Activated CD8-positive, alpha-beta memory T cell treated with anti-CD3 and anti-CD28 coated beads for 4 hours (primary cell): ENCODE data around the gene SEBOX.

Experiments used
- DNase-seq, 2 donors: peaks; one replicate each; pipeline ENCODE4 v3.0.0-alpha.2; 2020; ENCODE audit warnings: low read depth in 2 of 2

Gene SEBOX

DNA sequence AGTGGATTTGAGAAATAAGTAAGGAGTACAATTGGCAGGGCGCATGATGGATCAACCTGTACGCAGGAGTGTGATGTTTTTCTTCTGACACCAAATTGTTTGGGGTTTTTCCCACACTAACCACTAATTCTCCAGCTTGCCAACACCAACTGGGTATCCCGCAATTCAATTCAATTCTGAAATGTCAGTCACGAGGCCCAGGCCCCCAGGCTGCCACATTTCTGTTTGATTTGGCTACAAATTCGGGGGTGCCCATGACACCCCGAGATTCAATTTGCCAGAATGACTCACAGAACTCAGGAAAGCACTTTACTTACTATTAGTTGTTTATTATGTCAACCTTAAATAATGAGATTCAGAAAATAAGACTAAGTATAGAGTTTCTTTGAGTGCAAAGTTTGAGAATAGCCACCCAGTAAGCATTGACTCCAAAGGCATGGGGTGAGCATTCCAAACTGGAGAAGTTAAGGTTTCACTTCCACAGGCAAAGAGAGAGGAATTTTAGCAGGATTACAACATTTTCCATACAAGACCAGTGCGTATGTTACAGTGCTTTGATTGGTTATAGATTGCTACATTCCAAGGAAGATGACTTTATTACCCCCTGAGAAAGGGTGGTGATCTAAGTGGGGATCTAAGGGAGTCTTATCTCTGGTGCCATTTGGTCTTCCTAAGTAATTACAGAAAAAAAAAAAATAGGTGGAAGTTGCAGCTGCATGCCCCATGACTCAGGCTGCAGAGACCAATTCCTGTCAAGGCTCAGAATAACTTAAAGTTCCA is 29.5 kb upstream of the SEBOX start:
- DNase-seq: no peak

DNA sequence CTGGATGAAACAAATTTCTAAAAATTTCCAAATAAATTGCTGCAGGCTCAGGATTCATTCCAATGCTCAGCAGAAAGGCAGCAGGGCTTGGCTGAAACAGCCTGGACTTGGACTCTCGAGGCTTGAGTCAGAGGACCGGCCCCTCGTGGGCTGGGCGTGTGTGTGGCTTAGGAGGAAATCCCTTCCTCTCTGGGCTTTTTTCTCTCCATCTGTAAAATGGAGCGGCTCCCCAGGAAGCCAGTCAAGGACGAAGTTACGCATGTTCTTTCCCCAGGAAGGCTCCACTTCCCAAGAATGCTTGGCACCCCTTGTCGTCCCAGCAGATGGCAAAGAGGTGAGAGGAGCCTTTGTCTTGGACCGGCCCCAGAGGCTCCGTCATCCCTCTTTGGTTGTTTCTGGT is 27.5 kb upstream of the SEBOX start:
- no peak for DNase-seq

DNA sequence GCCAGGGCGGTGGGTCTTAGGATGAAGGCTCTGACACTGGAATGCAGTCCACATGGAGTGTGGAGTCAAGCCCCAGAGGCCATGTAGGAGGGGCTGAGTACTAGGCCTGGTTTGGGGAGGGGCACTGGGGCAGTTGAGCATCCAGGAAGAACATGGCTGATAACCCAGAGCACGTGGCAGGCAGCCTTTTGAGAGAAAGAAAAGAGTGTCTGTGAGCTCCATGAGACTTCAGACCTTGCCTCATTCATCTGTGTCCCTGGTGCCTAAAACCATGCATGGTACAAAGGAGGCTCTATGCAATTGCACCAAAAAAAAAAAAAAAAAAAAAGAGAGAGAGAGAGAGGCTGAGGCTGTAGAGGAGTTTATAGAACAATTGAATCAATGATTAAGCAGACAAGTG is 26.4 kb upstream of the SEBOX start:
- no peak for DNase-seq

DNA sequence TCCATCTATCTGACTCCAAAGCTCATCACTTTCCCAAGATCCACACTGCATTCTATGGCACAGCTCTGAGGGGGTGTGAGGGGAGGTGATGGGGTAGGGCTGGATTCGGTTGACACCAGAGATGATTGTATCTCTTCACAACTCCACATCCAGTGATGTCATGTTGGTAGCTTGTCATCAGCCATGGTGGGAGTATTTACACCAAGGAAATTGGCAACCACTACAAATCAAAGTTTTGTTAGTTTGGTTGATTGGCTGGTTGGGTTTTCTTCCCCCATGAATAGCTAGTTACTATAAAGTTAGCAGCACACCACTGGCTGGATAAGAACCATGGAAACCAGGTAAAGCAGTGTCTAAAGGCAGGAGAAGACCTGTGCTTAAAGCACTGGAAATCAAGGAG is 26.0 kb upstream of the SEBOX start:
- no peak for DNase-seq

DNA sequence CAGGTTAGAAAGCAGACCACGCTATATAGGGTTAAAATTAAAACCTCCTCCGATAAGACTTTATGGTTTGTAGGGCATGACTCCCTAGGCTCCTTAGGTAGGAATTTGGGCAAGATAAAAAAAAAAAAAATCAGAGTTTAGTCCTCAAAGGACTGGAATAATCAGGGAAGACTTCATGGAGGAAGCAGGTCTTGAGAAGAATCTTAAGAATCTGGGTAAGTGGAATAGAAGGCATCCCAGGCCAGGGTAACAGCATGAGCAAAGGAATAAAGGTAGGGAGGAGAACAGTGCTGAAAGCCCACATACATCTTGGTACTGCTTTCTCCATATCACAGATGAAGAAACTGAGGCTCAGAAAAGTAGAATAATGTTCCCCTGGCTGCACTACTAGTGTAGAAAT is 25.6 kb upstream of the SEBOX start:
- DNase-seq: no peak

DNA sequence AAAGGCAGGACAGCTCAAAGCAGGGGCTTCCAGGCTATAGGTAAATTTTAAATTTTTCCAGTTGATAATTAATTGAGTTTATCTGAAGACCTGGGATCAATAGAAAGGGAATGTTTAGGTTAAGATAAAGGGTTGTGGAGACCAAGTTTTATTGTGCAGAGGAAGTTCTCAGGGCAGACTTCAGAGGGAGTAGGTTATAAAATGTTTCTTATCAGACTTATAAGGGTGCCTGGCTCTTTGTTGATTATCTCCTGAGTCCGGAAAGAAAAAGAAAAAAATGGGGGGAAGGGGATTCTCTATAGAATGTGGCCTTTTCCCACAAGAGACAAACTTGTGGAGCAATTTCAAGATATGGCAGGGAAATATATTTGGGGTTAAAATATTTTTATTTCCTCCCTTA is 25.1 kb upstream of the SEBOX start:
- DNase-seq: no peak

DNA sequence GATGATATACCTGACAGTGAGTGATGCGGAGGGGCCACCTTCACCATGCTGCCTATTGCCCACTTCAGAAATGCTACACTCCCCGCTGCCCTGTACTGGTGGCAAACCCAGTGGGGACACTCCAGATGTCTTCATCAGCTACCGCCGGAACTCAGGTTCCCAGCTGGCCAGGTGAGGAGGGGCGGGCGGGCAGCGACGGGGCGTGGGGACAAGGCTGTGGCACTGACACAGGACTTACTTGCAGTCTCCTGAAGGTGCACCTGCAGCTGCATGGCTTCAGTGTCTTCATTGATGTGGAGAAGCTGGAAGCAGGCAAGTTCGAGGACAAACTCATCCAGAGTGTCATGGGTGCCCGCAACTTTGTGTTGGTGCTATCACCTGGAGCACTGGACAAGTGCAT is 23.1 kb upstream of the SEBOX start:
- no peak for DNase-seq

DNA sequence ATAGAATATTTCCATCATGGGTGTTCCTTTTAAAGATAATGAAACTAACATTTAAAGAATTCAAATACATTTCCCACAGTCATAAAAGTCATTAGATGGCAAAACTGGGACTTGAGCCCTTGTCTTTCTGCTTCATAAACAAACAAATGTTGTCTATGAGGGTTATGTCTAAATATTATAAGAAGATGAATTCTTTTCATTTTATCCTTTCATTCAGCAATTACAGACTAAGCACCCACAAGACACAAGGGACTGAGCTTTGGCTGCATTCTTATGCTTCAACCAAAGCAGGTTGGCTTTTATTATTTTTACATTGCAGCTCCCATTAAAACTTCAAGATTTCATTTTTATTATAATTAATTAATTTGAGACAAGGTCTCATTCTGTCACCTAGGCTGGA is 21.4 kb upstream of the SEBOX start:
- no peak for DNase-seq

DNA sequence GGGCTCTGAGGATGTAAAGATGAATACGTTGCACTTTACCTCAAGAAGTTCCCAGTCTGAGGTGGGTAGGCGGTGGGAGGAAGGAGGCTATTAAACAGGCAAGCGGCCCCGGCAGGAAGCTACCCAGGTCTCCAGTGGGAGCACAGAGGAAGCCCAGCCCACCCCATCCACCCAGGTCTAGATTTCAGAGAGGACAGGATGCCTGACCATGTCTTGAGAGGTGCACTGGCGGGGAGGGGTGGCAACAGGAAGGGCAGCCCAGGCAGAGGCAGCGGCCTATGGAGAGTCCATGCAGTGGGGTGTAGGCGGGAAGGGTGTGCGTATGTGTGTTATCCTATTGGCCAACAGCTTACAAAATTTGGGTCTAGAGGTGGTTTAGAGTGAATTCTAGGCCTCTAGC is 20.4 kb upstream of the SEBOX start:
- DNase-seq: no peak

DNA sequence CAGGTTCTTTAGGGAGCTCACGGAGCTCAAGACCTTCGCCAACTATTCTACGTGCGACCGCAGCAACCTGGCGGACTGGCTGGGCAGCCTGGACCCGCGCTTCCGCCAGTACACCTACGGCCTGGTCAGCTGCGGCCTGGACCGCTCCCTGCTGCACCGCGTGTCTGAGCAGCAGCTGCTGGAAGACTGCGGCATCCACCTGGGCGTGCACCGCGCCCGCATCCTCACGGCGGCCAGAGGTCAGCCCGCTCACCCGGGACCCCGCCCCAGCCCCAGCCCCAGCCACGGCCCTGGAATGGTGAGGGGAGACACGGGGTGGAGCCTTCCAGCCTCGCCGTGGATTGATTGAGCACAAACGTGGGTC is 20.0 kb upstream of the SEBOX start:
- no peak for DNase-seq

DNA sequence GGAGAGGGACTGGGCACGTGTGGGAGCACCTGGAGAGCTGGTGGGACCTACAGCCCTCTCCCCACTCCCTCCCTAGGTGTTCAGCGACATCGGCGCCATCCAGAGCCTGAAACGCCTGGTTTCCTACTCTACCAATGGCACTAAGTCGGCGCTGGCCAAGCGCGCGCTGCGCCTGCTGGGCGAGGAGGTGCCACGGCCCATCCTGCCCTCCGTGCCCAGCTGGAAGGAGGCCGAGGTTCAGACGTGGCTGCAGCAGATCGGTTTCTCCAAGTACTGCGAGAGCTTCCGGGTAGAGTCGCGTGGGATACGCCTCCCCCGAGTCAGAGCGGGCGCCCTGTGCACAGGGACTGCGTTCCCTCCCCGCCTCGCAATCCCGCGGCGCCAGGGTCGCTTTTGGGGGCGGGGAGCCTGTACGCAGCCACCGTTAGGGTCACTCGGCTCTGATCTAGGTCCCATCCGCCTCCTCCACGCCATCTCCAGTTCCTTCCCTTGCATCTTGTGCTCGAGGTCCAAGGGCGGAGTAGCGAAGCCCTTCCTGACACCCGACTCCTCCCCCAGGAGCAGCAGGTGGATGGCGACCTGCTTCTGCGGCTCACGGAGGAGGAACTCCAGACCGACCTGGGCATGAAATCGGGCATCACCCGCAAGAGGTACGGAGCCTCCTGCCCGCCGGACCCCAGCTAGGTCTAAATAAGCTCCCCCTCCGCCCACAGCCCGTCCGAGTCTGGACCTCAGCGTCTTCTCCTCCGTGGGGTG is 19.5 kb upstream of the SEBOX start:
- DNase-seq: peak; percentile 24 to 43

DNA sequence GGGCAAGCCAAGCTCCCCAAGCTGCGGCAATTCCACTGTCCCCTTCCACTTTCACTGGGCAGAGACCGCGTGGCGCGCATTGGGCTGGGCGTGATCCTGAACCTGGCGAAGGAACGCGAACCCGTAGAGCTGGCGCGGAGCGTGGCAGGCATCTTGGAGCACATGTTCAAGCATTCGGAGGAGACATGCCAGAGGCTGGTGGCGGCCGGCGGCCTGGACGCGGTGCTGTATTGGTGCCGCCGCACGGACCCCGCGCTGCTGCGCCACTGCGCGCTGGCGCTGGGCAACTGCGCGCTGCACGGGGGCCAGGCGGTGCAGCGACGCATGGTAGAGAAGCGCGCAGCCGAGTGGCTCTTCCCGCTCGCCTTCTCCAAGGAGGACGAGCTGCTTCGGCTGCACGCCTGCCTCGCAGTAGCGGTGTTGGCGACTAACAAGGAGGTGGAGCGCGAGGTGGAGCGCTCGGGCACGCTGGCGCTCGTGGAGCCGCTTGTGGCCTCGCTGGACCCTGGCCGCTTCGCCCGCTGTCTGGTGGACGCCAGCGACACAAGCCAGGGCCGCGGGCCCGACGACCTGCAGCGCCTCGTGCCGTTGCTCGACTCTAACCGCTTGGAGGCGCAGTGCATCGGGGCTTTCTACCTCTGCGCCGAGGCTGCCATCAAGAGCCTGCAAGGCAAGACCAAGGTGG is 16.3 kb upstream of the SEBOX start:
- DNase-seq: no peak

DNA sequence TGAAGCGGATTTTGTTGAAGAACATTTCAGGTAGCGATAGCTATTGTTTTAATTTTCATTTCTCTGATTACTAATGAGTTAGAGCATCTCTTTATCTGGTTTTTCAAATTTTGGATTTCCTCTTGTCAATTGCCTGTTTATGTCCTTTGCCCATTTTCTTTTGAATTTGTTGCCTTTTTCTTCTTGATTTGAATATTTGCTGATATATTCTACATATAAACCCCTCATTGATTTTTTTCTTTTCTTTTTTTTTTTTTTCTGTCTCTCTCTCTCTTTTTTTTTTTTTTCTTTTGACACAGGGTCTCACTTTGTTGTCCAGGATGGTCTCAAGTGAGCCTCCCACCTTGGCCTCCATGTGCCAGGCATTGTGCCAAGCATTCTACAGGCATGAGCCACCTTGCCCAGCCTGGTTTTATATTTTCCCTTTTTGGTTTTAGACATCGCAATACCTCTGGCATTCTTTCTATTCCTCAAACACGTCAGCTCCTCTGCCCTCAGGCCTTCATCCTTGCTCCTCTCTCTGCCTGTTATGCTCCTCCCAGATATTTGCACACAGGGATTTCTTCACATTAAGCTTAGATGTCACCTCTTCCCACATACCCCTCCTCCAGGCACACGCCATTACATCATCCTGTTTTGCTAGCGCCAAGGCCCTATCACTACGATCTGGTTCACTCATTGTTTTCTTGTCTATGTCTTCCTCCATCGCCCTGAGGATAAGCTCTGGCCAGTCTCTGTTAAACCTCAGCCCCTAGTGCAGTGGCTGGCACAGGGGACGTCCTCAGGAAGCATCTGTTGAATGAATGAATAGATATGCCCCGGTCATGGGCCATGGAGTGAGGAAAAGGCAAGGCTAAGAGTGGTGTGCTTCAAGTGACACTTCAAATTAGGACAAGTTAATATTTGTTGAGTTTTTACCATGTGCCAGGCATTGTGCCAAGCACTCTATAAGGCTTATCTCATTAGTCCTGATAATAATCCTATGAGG is 15.1 kb upstream of the SEBOX start:
- DNase-seq: no peak

DNA sequence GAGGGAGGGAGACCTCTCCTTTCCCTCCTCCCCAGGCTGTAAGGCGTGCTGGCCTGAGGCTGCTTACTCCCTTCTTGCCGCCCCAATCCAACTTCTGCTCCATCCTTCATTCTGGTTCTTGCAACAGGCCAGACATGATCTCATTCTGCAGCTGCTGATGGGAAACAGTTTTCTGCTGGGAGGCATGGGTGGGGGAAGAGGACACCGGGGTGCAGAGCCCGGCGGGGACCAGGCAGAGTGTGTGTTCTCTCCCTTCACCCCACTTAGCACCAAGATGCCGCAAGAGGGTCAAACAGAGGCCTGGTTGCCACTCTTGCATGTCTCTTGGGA is 7.9 kb upstream of the SEBOX start:
- no peak for DNase-seq

DNA sequence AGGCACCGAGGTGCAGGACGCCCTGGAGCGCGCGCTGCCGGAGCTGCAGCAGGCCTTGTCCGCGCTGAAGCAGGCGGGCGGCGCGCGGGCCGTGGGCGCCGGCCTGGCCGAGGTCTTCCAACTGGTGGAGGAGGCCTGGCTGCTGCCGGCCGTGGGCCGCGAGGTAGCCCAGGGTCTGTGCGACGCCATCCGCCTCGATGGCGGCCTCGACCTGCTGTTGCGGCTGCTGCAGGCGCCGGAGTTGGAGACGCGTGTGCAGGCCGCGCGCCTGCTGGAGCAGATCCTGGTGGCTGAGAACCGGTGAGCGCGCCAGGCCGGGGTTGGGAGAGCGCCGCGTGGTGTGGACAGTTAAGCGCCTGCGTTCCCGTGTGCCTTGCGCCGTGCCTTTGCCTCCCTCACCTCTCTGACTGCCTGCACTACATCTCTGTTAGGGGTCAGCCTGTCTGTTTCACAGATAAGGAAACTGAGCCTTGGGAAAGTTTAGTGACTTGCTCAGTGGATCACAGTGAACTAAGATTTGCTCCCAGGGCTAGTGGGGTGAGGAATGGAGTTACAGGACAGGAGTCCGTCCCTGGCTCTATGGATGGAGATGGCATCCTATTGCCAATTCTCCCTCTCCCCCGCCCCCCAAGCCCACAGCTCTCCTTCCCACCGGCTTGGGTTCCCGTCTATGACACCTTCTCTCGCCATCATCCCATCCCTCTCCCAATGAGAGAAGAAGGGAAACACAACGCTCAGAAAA is 7.4 kb upstream of the SEBOX start:
- no peak for DNase-seq

DNA sequence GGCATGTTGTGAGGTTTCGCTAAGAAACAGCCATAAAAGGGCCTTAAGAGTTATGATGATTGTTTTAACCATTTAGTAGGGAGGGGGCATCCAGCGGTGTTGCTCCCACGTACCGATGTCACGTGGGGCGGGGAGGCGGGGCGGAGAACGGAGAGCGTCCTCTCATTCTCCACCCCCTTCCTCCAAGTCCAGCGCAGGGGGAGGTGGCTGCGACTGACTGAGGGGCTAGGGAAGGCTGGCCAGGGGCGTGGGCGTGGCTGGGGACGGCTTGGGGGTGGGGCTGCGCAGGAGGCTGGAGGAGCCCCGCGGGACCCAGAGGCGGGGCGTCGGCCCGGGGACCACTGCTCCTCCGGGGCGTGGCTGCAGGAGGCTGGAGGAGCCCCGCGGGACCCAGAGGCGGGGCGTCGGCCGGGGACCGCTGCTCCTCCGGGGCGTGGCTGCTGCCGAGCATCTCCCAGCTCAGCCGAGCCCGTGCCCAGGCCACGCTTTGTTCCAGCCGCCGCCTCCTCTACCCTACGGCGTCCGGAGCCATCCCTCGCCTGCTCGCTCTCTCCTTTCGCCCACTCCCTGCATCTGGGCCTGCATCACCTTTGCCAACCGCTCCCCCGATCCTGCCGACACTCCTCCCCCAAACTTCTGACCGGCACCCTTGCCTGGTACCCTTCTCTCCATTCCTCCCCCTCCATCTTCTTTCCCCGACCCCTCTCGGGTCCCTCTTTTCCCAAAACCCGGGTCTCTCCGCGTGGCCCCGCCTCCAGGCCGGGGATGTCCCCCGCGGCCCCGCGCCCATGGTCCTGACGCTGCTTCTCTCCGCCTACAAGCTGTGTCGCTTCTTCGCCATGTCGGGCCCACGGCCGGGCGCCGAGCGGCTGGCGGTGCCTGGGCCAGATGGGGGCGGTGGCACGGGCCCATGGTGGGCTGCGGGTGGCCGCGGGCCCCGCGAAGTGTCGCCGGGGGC is 6.5 kb upstream of the SEBOX start, which contains the start of gene SARM1:
SARM1 (plus strand) TSS at position 450 of the 958 bp plus-strand sequence; CDS start at position 789, 339 bp downstream.
- DNase-seq: peak; percentile 65 to 66

DNA sequence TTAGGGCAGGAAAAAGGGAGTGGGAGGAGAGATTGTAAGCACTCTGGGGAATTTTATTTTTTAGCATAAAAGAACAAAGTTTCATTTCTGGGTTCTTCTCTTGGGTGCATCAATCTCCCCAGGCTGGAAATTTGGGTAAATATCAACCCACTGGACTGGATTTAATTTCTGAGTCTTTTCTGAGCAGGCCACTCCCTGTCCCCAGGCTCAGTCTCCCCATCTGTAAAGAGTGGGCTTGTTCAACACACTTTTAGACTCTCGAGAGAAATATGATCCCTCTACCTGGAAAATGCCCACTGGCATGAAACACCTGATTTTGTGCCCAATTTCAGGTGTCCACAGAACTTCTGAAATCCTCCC is 5.7 kb upstream of the SEBOX start:
- no peak for DNase-seq

DNA sequence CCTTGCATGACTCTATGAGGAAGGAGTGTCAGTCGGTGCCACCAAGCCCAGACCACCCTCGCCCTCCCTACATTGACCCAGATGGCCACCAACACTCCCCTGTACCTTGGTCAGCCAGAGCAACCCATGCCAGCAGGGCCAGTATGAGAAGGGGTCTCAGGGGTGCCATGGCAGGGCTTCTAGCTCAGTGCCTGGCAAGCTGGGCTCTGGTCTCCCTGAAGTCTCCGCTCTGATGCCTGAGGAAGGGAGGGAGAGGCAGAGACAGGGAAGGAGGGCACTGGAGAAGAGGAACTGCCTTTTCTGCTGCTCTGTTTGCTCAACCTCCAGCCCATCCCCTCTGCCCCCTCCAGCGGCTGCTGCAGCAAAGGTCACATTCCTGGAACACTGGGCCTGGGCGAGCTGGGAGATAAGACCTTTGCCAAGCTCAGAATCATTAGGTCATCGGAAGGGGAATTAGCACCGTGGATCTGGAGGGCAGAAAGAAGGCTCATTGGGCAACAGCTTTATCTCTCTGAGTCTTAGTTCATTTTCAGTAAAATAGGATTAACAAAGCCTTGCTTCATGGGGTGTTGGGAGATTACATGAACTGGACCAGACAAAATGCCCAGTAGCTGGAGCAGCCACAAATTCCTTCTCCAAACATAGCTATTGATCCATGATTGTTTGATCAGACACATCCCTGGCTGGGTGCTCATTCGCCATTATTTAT is 5.2 kb upstream of the SEBOX start, which contains the start of gene VTN:
VTN (minus strand) TSS at position 273 of the 709 bp plus-strand sequence; CDS start at position 169, 104 bp downstream.
- DNase-seq: no peak

DNA sequence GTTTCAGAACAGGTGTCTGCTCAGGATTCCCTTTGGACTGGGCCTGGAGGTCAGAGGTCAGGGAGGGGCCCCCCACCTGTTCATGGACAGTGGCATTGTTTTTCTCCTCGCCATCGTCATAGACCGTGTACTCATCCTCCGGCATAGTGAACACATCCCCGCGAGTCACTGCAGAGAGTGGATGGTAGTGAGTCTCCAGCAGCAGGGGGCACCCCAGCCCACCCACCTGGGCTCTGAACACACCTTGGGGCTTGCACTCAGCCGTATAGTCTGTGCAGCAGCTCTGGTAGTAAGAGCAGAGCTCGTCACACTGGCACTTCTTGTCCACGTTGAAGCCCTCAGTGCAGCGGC is 4.7 kb upstream of the SEBOX start:
- DNase-seq: no peak
